Loucy (cell line): ENCODE measurements around the gene ZDHHC21.
A peak's percentile ranks its signal among the peaks of the same experiment; 100 is the strongest.

Source experiments
- H2AFZ ChIP-seq: fragments of 200-600 bp; sonication (generic); 2 replicates; pipeline ENCODE4 v1.6.0; 2016; ENCODE audit warnings: antibody characterized with exemption, mild to moderate bottlenecking, low read length, moderate library complexity
- H3F3A ChIP-seq: fragments of 200-600 bp; 2 replicates; pipeline ENCODE4 v1.6.0; 2016; ENCODE audit warnings: antibody characterized with exemption, low read depth, mild to moderate bottlenecking
- H3K27me3 ChIP-seq: fragments of 200-600 bp; sonication (generic); 2 replicates; pipeline ENCODE4 v1.6.1; 2014; ENCODE audit warnings: low read length, mild to moderate bottlenecking; ENCODE audit not compliant: insufficient read depth, poor library complexity, severe bottlenecking
- H3K36me3 ChIP-seq: fragments of 200-600 bp; sonication (generic); 2 replicates; pipeline ENCODE4 v1.6.1; 2016; ENCODE audit warnings: low read length; ENCODE audit not compliant: insufficient read depth
- H3K4me1 ChIP-seq: fragments of 200-600 bp; sonication (generic); 2 replicates; pipeline ENCODE4 v1.5.1; 2014; ENCODE audit warnings: low read length, mild to moderate bottlenecking; ENCODE audit not compliant: insufficient read depth, poor library complexity, severe bottlenecking
- H3K4me2 ChIP-seq: fragments of 200-600 bp; sonication (generic); 2 replicates; pipeline ENCODE4 v1.6.0; 2014; ENCODE audit warnings: antibody characterized with exemption, low read length, low read depth, mild to moderate bottlenecking; ENCODE audit not compliant: poor library complexity, severe bottlenecking
- H3K4me3 ChIP-seq: fragments of 200-600 bp; sonication (generic); 2 replicates; pipeline ENCODE4 v1.5.1; 2014; ENCODE audit warnings: low read length, mild to moderate bottlenecking, mixed read lengths; ENCODE audit not compliant: poor library complexity, severe bottlenecking
- H3K79me2 ChIP-seq: fragments of 200-600 bp; sonication (generic); 2 replicates; pipeline ENCODE4 v1.6.1; 2014; ENCODE audit warnings: low read length; ENCODE audit not compliant: insufficient read depth
- H3K9ac ChIP-seq: fragments of 200-600 bp; sonication (generic); 2 replicates; pipeline ENCODE4 v1.6.0; 2014; ENCODE audit warnings: mild to moderate bottlenecking, low read depth, low read length, moderate library complexity; ENCODE audit not compliant: poor library complexity, severe bottlenecking
- H3K9me2 ChIP-seq: fragments of 200-600 bp; sonication (generic); replicated peaks from 2 replicates; pipeline ENCODE4 v1.6.1; 2016; ENCODE audit warnings: low read depth, low read length, mixed read lengths
- H3K9me3 ChIP-seq: fragments of 200-600 bp; sonication (generic); 2 replicates; pipeline ENCODE4 v1.6.1; 2014; ENCODE audit warnings: mild to moderate bottlenecking, antibody characterized with exemption, low read length, low read depth; ENCODE audit not compliant: insufficient read depth
- H4K20me1 ChIP-seq: fragments of 200-600 bp; sonication (generic); 2 replicates; pipeline ENCODE4 v1.6.0; 2014; ENCODE audit warnings: antibody characterized with exemption, low read length, mild to moderate bottlenecking; ENCODE audit not compliant: insufficient read depth, poor library complexity, severe bottlenecking
- EZH2phosphoT487 ChIP-seq: fragments of 200-600 bp; IDR thresholded peaks from 2 replicates; pipeline ENCODE4 v1.6.1; 2018; ENCODE audit warnings: antibody characterized with exemption, mild to moderate bottlenecking, moderate library complexity, borderline replicate concordance
- TF ChIP-seq, protein P1 (sequence below): fragments of 200-600 bp; sonication (generic); conservative IDR thresholded peaks from 2 replicates; pipeline ENCODE4 v1.5.1; 2014; ENCODE audit warnings: mild to moderate bottlenecking, antibody characterized with exemption, low read length

The ZDHHC21 gene

DNA sequence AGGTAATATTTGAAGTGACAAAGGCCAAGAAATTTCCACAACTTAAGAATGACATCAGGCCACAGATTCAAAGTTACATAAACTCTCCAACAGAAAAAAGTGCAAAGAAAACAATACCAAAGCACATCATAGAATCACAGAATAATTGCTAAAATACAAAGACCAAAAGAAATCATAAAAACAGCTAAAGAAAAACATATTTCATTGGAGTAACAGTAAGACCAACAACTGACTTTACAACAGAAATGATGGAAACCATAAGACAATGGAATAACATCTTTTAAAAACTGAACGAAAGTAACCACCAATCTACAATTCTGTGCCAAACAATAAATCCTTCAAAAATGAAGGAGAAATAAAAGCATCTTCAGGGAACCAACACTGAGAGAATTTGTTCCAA lies 38.3 kb downstream of the ZDHHC21 start:
- peaks cover 30% of the 10 kb centered on the region; the same call in 1 of the 2 replicates for H3K36me3 ChIP-seq
- H3K4me1 ChIP-seq = no peaks in the 10 kb centered on the region
- no peak for TF ChIP-seq EZH2phosphoT487
- TF ChIP-seq, protein P1, sequence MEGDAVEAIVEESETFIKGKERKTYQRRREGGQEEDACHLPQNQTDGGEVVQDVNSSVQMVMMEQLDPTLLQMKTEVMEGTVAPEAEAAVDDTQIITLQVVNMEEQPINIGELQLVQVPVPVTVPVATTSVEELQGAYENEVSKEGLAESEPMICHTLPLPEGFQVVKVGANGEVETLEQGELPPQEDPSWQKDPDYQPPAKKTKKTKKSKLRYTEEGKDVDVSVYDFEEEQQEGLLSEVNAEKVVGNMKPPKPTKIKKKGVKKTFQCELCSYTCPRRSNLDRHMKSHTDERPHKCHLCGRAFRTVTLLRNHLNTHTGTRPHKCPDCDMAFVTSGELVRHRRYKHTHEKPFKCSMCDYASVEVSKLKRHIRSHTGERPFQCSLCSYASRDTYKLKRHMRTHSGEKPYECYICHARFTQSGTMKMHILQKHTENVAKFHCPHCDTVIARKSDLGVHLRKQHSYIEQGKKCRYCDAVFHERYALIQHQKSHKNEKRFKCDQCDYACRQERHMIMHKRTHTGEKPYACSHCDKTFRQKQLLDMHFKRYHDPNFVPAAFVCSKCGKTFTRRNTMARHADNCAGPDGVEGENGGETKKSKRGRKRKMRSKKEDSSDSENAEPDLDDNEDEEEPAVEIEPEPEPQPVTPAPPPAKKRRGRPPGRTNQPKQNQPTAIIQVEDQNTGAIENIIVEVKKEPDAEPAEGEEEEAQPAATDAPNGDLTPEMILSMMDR = no peak
- peaks cover 5% of the 10 kb centered on the region for H3K27me3 ChIP-seq
- H3K9me2 ChIP-seq = no peaks in the 10 kb centered on the region
- no peaks in the 10 kb centered on the region for H3F3A ChIP-seq
- H3K4me2 ChIP-seq = no peak overlapping the region
- H3K79me2 ChIP-seq = no peaks in the 10 kb centered on the region
- no peak overlapping the region for H2AFZ ChIP-seq
- peaks cover 12% of the 10 kb centered on the region; the same call in 1 of the 2 replicates for H3K9me3 ChIP-seq
- no peaks in the 10 kb centered on the region for H4K20me1 ChIP-seq
- H3K9ac ChIP-seq = no peak overlapping the region
- H3K4me3 ChIP-seq = no peak overlapping the region

DNA sequence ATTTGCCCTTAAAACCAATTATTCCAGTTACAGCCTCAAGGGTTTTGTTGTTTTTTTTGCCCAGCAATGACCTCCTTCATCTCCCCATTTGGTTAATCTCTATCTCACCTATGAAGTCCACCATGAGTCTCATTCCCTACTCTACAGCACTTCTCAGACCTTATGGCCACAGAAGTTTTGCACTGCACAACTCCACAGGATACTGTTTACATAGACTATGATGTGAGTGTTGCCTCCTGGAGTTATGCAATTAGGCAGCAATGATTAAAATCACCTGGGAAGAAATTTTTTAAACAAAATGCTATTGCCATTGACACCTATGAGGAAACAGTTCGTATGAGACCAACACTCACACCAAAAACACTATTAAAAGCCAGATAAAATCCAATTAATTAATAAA lies 39.7 kb downstream of the ZDHHC21 start:
- no peaks in the 10 kb centered on the region for H3F3A ChIP-seq
- no peaks in the 10 kb centered on the region for H3K4me1 ChIP-seq
- H3K27me3 ChIP-seq = peaks cover 5% of the 10 kb centered on the region
- TF ChIP-seq, protein P1 = no peak
- no peak for TF ChIP-seq EZH2phosphoT487
- H4K20me1 ChIP-seq = no peaks in the 10 kb centered on the region
- H3K4me2 ChIP-seq = no peak overlapping the region
- peaks cover 22% of the 10 kb centered on the region; the same call in 1 of the 2 replicates for H3K36me3 ChIP-seq
- no peak overlapping the region for H2AFZ ChIP-seq
- no peaks in the 10 kb centered on the region for H3K9me2 ChIP-seq
- peaks cover 12% of the 10 kb centered on the region; the same call in 1 of the 2 replicates for H3K9me3 ChIP-seq
- no peak overlapping the region for H3K9ac ChIP-seq
- H3K79me2 ChIP-seq = no peaks in the 10 kb centered on the region
- no peak overlapping the region for H3K4me3 ChIP-seq

DNA sequence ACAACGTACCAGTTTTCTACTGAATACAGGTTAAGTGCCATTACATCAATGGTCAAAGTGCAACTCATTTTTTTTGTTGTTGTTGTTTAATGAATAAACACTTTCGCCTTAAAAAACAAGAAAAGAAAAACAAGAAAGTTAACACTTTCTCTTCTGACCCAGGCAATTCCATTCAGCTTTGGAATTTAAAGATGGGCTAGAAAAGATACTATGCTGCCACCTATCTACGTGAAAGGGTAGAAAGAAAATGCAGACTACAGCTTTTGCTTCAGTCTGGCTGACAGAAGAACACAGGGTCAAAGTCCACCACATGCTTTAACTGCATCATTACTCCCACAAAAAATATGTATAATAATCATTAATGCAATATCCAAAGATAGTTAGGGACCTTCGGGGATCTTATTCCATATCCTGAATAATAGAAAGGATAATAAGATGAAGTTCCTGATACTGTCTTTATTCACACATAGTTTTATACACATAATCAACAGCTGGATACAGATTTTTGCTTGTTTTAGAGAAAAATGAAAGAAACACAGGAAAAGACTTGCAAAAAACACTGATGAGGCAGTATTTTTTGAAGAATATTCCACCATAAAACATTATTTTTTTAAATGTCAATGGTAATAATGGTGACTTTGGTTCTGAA lies 40.4 kb downstream of the ZDHHC21 start:
- no peak overlapping the region for H3K4me3 ChIP-seq
- H3K79me2 ChIP-seq = no peaks in the 10 kb centered on the region
- H3K9ac ChIP-seq = no peak overlapping the region
- peaks cover 12% of the 10 kb centered on the region; the same call in 1 of the 2 replicates for H3K9me3 ChIP-seq
- peaks cover 5% of the 10 kb centered on the region for H3K27me3 ChIP-seq
- H3K36me3 ChIP-seq = peaks cover 19% of the 10 kb centered on the region; the same call in 1 of the 2 replicates
- H4K20me1 ChIP-seq = no peaks in the 10 kb centered on the region
- no peaks in the 10 kb centered on the region for H3F3A ChIP-seq
- H2AFZ ChIP-seq = no peak overlapping the region
- TF ChIP-seq, protein P1 = peak; percentile 80
- no peak for TF ChIP-seq EZH2phosphoT487
- no peak overlapping the region for H3K4me2 ChIP-seq
- H3K9me2 ChIP-seq = no peaks in the 10 kb centered on the region
- H3K4me1 ChIP-seq = no peaks in the 10 kb centered on the region
